ENCODE measurements around the gene ZBTB2. TPM values are rescaled to one million over a fixed set of nuclear protein-coding genes. Genes with fewer than 3 reads are reported as not detected.
A peak's percentile ranks its signal among the peaks of the same experiment; 100 is the strongest.

Gene ZBTB2
- total and polyA plus RNA-seq, 2 of the 4 experiments (the other 2 are of a cell fraction) = 11.8 to 17.7 TPM

DNA sequence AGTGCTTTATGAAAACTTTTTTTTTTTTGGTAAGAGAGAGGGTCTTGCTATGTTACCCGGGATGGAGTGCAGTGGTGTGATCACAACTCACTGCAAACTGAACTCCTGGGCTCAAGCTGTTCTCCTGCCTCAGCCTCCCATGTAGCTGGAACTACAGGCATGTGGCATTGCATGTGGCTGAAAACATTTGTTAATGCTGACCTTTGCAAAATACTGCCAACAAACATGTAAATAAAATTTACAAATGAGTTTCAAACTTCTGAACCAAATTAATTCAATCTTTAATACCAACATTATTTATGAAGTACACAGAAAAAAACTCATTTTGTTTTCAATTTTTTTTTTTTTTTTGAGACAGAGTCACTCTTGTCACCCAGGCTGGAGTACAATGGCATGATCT is 26.1 kb upstream of the ZBTB2 start:
- no TSS peak for BruUV-seq (replicated peaks)
- Histone ChIP-seq H3K18ac (ENCODE audit: low read depth, low read length) (no peak overlapping the region), H3K4ac (ENCODE audit: low read depth, low read length) (no peak overlapping the region), H2AFZ (replicated peaks; ENCODE audit: low read length, poor library complexity) (no peak overlapping the region), H4K8ac (ENCODE audit: low read depth in 2 of 2, low read length in 2 of 2) (no peak overlapping the region), H3K23ac (ENCODE audit: low read depth, low read length) (no peak overlapping the region), H3K27ac (ENCODE audit: insufficient read depth, low read length) (no peak overlapping the region), H3K36me3 (ENCODE audit: control insufficient read depth, insufficient read depth, low read length) (peaks cover 37% of the 10 kb centered on the region), H4K91ac (ENCODE audit: insufficient read depth, low read depth, low read length) (no peak overlapping the region), H2AK9ac (replicated peaks; ENCODE audit: low read depth, low read length, poor library complexity) (no peak overlapping the region), H3K4me3 (ENCODE audit: insufficient read depth, low read depth, low read length) (no peak overlapping the region), H3K4me1 (ENCODE audit: control insufficient read depth, insufficient read depth, low read length) (no peaks in the 10 kb centered on the region), H3K9me1 (ENCODE audit: insufficient read depth, low read length) (no peaks in the 10 kb centered on the region), H4K20me1 (ENCODE audit: insufficient read depth, low read length) (no peaks in the 10 kb centered on the region), H3K56ac (ENCODE audit: extremely low read depth, insufficient read depth, low read length) (no peak overlapping the region), H3K79me1 (ENCODE audit: low read depth in 1 of 2, low read length in 2 of 2) (peaks cover 5 to 8% of the 10 kb centered on the region in 2 experiments; a peak in 1 of 4 replicates), H2BK15ac (ENCODE audit: low read depth, low read length) (no peak overlapping the region), H4K5ac (ENCODE audit: low read depth, low read length) (no peak overlapping the region), H2BK20ac (ENCODE audit: low read depth, low read length) (no peak overlapping the region), H2AK5ac (ENCODE audit: low read depth, low read length) (no peak overlapping the region), H3K14ac (replicated peaks; ENCODE audit: low read depth, low read length) (no peak overlapping the region), H3K27me3 (ENCODE audit: control insufficient read depth, insufficient read depth, low read length) (no peaks in the 10 kb centered on the region), H3K4me2 (ENCODE audit: low read depth, low read length) (no peak overlapping the region), H2BK5ac (ENCODE audit: low read depth, low read length, poor library complexity, severe bottlenecking) (no peak overlapping the region), H3K9me3 (ENCODE audit: control insufficient read depth, insufficient read depth, low read length) (no peaks in the 10 kb centered on the region), H2BK120ac (ENCODE audit: low read depth, low read length) (no peak overlapping the region), H3K9ac (ENCODE audit: low read depth, low read length) (no peak overlapping the region)
- ATAC-seq (ENCODE audit: low read depth) (no peak), DNase-seq (no peak)
- POLR2A ChIA-PET (ENCODE audit: unreplicated experiment) = no interaction called here
- no CpG with 5 or more reads among the region's 1 CpG for WGBS, 2 experiments (ENCODE audit: extremely low coverage in 2 of 2, insufficient read length in 1 of 2)
- CTCF ChIA-PET = interaction anchor here (0.6 kb wide), 1 partner anchor 60 kb away, joined by 4 read pairs; no protein-coding TSS in a partner anchor
- dilution Hi-C loops (cut with HindIII; ENCODE audit: low sequenced_read_pairs, unreplicated experiment) (no loop called here), in situ Hi-C loops (cut with MboI; ENCODE audit: low sequenced_read_pairs) (no loop called here), intact Hi-C loops (cut with micrococcal nuclease) (no loop called here)
- TF ChIP-seq CEBPB (IDR thresholded peaks at IDR 0.05; ENCODE audit: low read depth, low read length) (no peak), CHD1 (IDR thresholded peaks at IDR 0.05; ENCODE audit: low read depth, low read length) (no peak), BHLHE40 (IDR thresholded peaks at IDR 0.05; ENCODE audit: low read depth, low read length) (no peak), MAFK (IDR thresholded peaks at IDR 0.05; ENCODE audit: low read depth, low read length) (peak; percentile 92), MXI1 (IDR thresholded peaks at IDR 0.05; ENCODE audit: borderline replicate concordance, low read depth, low read length) (no peak), RFX5 (IDR thresholded peaks at IDR 0.05; ENCODE audit: low read depth, low read length) (no peak), NFE2L2 (IDR thresholded peaks at IDR 0.05; ENCODE audit: low read depth, low read length) (no peak)
- TF ChIP-seq, protein P1, sequence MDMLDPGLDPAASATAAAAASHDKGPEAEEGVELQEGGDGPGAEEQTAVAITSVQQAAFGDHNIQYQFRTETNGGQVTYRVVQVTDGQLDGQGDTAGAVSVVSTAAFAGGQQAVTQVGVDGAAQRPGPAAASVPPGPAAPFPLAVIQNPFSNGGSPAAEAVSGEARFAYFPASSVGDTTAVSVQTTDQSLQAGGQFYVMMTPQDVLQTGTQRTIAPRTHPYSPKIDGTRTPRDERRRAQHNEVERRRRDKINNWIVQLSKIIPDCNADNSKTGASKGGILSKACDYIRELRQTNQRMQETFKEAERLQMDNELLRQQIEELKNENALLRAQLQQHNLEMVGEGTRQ (IDR thresholded peaks at IDR 0.05; ENCODE audit: low read depth, low read length) = no peak
- TF ChIP-seq, protein P2, sequence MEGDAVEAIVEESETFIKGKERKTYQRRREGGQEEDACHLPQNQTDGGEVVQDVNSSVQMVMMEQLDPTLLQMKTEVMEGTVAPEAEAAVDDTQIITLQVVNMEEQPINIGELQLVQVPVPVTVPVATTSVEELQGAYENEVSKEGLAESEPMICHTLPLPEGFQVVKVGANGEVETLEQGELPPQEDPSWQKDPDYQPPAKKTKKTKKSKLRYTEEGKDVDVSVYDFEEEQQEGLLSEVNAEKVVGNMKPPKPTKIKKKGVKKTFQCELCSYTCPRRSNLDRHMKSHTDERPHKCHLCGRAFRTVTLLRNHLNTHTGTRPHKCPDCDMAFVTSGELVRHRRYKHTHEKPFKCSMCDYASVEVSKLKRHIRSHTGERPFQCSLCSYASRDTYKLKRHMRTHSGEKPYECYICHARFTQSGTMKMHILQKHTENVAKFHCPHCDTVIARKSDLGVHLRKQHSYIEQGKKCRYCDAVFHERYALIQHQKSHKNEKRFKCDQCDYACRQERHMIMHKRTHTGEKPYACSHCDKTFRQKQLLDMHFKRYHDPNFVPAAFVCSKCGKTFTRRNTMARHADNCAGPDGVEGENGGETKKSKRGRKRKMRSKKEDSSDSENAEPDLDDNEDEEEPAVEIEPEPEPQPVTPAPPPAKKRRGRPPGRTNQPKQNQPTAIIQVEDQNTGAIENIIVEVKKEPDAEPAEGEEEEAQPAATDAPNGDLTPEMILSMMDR (conservative IDR thresholded peaks at IDR 0.05; ENCODE audit: low read depth, low read length) = no peak

All from IMR-90 (cell line).